ENCODE measurements around the gene DIP2A. TPM values are rescaled to one million over a fixed set of nuclear protein-coding genes. Genes with fewer than 3 reads are reported as not detected.

DIP2A gene
- polyA plus RNA-seq, 1 donor (not counting 4 experiments of a cell fraction or from before 2014, with no cell fraction given) = 41.6 TPM

- H3K4me3 ChIP-seq (ENCODE audit: control insufficient read depth in 2 of 3, extremely low read depth in 1 of 3, insufficient read depth in 2 of 3, low read depth in 1 of 3, low read length in 3 of 3) = no peak overlapping the region
- dilution Hi-C loops (cut with MboI; ENCODE audit: extremely low pct_ligation_motif_present, low sequenced_read_pairs) = no loop called here
- TF ChIP-seq EZH2 (IDR thresholded peaks at IDR 0.05; ENCODE audit: low read length) = no peak
- TF ChIP-seq, protein P1, sequence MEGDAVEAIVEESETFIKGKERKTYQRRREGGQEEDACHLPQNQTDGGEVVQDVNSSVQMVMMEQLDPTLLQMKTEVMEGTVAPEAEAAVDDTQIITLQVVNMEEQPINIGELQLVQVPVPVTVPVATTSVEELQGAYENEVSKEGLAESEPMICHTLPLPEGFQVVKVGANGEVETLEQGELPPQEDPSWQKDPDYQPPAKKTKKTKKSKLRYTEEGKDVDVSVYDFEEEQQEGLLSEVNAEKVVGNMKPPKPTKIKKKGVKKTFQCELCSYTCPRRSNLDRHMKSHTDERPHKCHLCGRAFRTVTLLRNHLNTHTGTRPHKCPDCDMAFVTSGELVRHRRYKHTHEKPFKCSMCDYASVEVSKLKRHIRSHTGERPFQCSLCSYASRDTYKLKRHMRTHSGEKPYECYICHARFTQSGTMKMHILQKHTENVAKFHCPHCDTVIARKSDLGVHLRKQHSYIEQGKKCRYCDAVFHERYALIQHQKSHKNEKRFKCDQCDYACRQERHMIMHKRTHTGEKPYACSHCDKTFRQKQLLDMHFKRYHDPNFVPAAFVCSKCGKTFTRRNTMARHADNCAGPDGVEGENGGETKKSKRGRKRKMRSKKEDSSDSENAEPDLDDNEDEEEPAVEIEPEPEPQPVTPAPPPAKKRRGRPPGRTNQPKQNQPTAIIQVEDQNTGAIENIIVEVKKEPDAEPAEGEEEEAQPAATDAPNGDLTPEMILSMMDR (optimal IDR thresholded peaks at IDR 0.05 in 1 of 3, IDR thresholded peaks at IDR 0.05 in 1 of 3, conservative IDR thresholded peaks at IDR 0.05 in 1 of 3; ENCODE audit: extremely low read depth in 1 of 3, insufficient read depth in 2 of 3, low read length in 3 of 3) = no peak
- H3K27ac ChIP-seq (ENCODE audit: control insufficient read depth, insufficient read depth, low read length) = no peak overlapping the region
- H3K79me2 ChIP-seq (ENCODE audit: control insufficient read depth, insufficient read depth, low read length) = no peaks in the 10 kb centered on the region
- H3K9me1 ChIP-seq (ENCODE audit: control insufficient read depth, extremely low read depth, insufficient read depth, low read length) = no peaks in the 10 kb centered on the region
- DNase-seq (ENCODE audit: low read depth, low spot score) = no peak
- no peak for FAIRE-seq
- no peaks in the 10 kb centered on the region for H3K9me3 ChIP-seq (ENCODE audit: control insufficient read depth, low read depth, low read length)
- no peaks in the 10 kb centered on the region for H3K27me3 ChIP-seq (ENCODE audit: control insufficient read depth, extremely low read depth, insufficient read depth, low read length)
- no peak overlapping the region for H3K9ac ChIP-seq (ENCODE audit: control insufficient read depth, extremely low read depth, insufficient read depth, low read length)
- H3K4me2 ChIP-seq (ENCODE audit: control insufficient read depth, extremely low read depth, insufficient read depth, low read depth, low read length) = no peak overlapping the region
- no peaks in the 10 kb centered on the region for H4K20me1 ChIP-seq (ENCODE audit: control insufficient read depth, extremely low read depth, insufficient read depth, low read length)
- H3K4me1 ChIP-seq (ENCODE audit: control insufficient read depth, extremely low read depth, insufficient read depth, low read length) = no peaks in the 10 kb centered on the region
- peaks cover 39 to 54% of the 10 kb centered on the region in 2 experiments for H3K36me3 ChIP-seq (ENCODE audit: control insufficient read depth in 2 of 2, extremely low read depth in 1 of 2, insufficient read depth in 2 of 2, low read length in 2 of 2)
- no peak overlapping the region for H2AFZ ChIP-seq (ENCODE audit: control insufficient read depth, low read length)
These were observed 93.0 kb downstream of the DIP2A start for GRCh38 chr21:46551636-46552241.

GRCh38 chr21:46552274-46552673, 93.6 kb downstream of the DIP2A start:
- H3K4me2 ChIP-seq (ENCODE audit: control insufficient read depth, extremely low read depth, insufficient read depth, low read depth, low read length) = no peak overlapping the region
- no peak overlapping the region for H3K9ac ChIP-seq (ENCODE audit: control insufficient read depth, extremely low read depth, insufficient read depth, low read length)
- H3K79me2 ChIP-seq (ENCODE audit: control insufficient read depth, insufficient read depth, low read length) = no peaks in the 10 kb centered on the region
- dilution Hi-C loops (cut with MboI; ENCODE audit: extremely low pct_ligation_motif_present, low sequenced_read_pairs) = no loop called here
- H3K9me3 ChIP-seq (ENCODE audit: control insufficient read depth, low read depth, low read length) = no peaks in the 10 kb centered on the region
- no peak overlapping the region for H2AFZ ChIP-seq (ENCODE audit: control insufficient read depth, low read length)
- TF ChIP-seq, protein P1 (optimal IDR thresholded peaks at IDR 0.05 in 1 of 3, IDR thresholded peaks at IDR 0.05 in 1 of 3, conservative IDR thresholded peaks at IDR 0.05 in 1 of 3; ENCODE audit: extremely low read depth in 1 of 3, insufficient read depth in 2 of 3, low read length in 3 of 3) = no peak
- no peak for TF ChIP-seq EZH2 (IDR thresholded peaks at IDR 0.05; ENCODE audit: low read length)
- H3K4me1 ChIP-seq (ENCODE audit: control insufficient read depth, extremely low read depth, insufficient read depth, low read length) = no peaks in the 10 kb centered on the region
- no peak overlapping the region for H3K4me3 ChIP-seq (ENCODE audit: control insufficient read depth in 2 of 3, extremely low read depth in 1 of 3, insufficient read depth in 2 of 3, low read depth in 1 of 3, low read length in 3 of 3)
- H3K9me1 ChIP-seq (ENCODE audit: control insufficient read depth, extremely low read depth, insufficient read depth, low read length) = no peaks in the 10 kb centered on the region
- no peaks in the 10 kb centered on the region for H4K20me1 ChIP-seq (ENCODE audit: control insufficient read depth, extremely low read depth, insufficient read depth, low read length)
- H3K36me3 ChIP-seq (ENCODE audit: control insufficient read depth in 2 of 2, extremely low read depth in 1 of 2, insufficient read depth in 2 of 2, low read length in 2 of 2) = peaks cover 38 to 57% of the 10 kb centered on the region in 2 experiments
- FAIRE-seq (no peak), DNase-seq (ENCODE audit: low read depth, low spot score) (no peak)
- no peak overlapping the region for H3K27ac ChIP-seq (ENCODE audit: control insufficient read depth, insufficient read depth, low read length)
- H3K27me3 ChIP-seq (ENCODE audit: control insufficient read depth, extremely low read depth, insufficient read depth, low read length) = no peaks in the 10 kb centered on the region

All from keratinocyte (primary cell).